ENCODE results near the gene ARHGAP6.

ARHGAP6 gene

GRCh38 chrX:11472879-11473278 lies 192.8 kb downstream of the ARHGAP6 start:
- Histone ChIP-seq H3K4me3 (no peak overlapping the region), H3K27ac (peak overlapping the region in 1 of 2 donors; percentile 56)
- TF ChIP-seq CTCF (IDR thresholded peaks at IDR 0.05): no peak
- no peak for DNase-seq (ENCODE audit: low spot score)

- no peak for DNase-seq (ENCODE audit: low spot score)
- Histone ChIP-seq H3K4me3 (no peak overlapping the region), H3K27ac (peak overlapping the region in 1 of 2 donors; percentile 56)
- no peak for TF ChIP-seq CTCF (IDR thresholded peaks at IDR 0.05)
Observed at GRCh38 chrX:11472381-11472780, 193.3 kb downstream of the ARHGAP6 start.

GRCh38 chrX:11470250-11470974 lies 195.3 kb downstream of the ARHGAP6 start:
- Histone ChIP-seq H3K27ac (peak overlapping the region in 1 of 2 donors; percentile 78), H3K4me3 (no peak overlapping the region)
- TF ChIP-seq CTCF (IDR thresholded peaks at IDR 0.05): no peak
- no peak for DNase-seq (ENCODE audit: low spot score)

GRCh38 chrX:11465648-11466411 lies 199.9 kb downstream of the ARHGAP6 start:
- Histone ChIP-seq H3K27ac (no peak overlapping the region), H3K4me3 (no peak overlapping the region)
- no peak for TF ChIP-seq CTCF (IDR thresholded peaks at IDR 0.05)
- no peak for DNase-seq (ENCODE audit: low spot score)

GRCh38 chrX:11464836-11465463 lies 200.8 kb downstream of the ARHGAP6 start:
- no peak for TF ChIP-seq CTCF (IDR thresholded peaks at IDR 0.05)
- H3K27ac ChIP-seq: no peak overlapping the region
- DNase-seq (ENCODE audit: low spot score): no peak

GRCh38 chrX:11464380-11464779 lies 201.3 kb downstream of the ARHGAP6 start:
- Histone ChIP-seq H3K27ac (no peak overlapping the region), H3K4me3 (no peak overlapping the region)
- TF ChIP-seq CTCF (IDR thresholded peaks at IDR 0.05): no peak
- DNase-seq (ENCODE audit: low spot score): no peak

More at GRCh38 chrX:11464836-11465463, 200.8 kb downstream of the ARHGAP6 start:
- H3K4me3 ChIP-seq: no peak overlapping the region
